NCI-H226 (cell line): Measurements from ENCODE around the gene KHSRP.
"Not testable (repeated sequence)": the region's sequence is repeated elsewhere in the genome, so short reads cannot be mapped to it uniquely, and the experiment has no call there.

ENCODE experiments used
- DNase-seq: peaks from one replicate; pipeline ENCODE4 v3.0.0-alpha.2; 2015

Gene KHSRP

DNA sequence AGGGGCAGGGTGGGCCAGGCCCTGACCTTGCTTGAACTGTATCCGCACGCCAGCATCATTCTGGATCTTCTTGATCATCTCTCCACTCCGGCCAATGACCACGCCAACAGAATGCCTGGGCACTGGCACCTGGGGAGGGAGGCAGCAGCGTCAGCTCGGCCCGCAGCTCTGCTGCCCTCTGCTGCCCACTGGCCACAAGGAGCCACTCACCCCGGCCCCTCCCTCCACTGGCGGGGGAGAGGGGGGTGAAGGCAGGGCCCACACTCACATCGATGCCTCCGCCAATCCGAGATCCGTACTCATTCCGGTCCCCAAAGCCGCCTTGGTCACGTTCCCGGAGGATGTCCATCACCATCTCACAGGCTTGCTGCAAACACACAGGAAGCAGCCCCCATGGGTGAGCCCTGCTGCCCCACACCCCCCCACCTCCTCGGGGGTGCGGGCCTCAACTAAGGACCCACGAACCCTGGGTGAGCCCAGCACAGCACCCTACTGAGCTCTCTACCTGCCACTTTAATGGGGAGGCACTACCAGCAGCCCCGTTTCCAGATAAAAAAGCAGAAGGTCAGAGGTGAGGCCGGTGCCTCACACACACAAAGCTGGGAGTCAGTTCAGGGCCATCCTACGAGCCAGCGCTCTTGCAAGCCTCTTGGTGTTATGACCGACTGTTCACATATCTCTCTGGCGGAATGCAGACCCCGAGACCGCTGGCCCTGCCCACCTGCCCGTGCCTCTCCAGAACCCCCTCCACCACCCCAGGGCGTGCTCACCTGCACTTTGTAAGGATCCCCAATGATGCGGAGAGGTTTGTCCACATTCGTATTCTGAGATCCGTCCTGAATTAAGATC, 6.7 kb downstream of the KHSRP start:
- DNase-seq, result peak; percentile 32

- DNase-seq, result no peak
These were observed 7.8 kb downstream of the KHSRP start for GRCh38 chr19:6416658-6417405.

DNA sequence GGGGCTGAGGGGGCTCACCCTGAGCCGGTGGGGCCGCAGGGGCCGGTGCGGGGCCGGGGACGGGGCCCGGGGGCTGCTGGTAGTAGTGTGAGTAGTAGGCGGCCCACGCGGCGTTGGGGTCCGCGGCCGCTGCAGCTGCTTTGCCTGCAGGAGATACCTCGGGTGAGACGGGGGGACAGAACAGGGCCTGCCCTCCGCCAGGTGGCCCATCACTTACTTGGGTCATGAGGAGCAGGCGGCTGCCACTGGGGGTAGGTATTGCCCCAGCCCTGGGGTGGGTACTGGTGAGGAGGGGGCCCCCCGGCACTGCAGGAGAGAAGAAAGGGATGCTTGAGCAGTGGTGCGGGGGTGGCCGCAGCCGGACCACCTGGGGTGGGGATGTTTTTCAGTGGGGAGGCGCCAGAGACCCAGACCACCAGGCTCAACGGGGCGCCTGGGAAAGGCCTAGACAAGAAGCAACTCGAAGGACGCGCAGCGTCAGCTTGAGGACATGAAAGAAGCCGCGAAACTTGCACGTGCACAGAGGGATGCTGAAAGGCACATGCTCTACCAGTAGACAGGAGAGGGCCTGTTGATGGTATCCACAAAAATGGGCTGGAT, 8.9 kb downstream of the KHSRP start:
- DNase-seq, result no peak

GRCh38 chr19:6414793-6415590, 9.6 kb downstream of the KHSRP start:
- no peak for DNase-seq

DNA sequence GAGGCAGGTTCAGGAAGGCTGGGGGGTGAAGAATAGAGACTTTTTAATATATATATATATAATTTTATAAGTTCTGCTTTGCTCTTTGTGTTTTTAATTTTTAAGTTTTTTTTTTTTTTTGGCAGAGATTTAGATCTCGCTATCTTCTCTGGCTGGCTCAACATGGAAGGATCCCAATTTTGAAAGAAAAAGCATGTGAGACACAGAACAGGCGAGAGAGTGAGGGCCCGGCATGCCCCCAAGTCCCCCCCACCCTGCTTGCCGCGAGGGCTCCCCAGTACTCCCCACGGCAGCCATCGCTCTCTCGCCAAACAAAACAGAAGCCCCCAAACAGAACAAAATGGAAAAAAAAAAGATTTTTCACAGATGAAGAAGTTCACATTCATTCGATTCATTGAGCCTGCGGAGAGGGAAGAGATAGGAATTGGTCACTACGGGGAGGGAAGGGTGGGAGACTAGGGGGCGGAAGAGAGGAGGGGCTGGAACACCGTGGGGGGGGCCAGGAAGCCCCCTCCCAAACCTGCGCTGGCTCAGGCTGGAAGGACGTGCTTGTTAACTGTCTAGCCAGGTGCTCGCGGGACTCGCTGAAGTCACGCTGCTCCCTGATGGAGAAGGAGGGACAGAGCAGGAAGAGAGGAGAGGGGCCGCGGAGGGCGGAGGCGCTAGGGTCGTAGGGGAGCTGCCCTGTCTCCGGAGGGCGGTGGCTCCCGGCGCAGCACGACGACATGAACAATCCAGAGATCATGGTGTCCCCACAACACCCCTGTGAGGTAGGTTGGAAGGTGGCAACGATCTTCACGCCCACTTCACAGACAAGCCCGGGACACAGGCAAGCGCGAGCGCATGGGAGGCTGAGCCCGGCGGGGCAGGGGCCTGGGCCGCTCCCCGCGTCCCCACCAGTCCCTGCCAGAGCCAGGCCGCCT, 10.6 kb downstream of the KHSRP start:
- DNase-seq, result no peak

GRCh38 chr19:6413291-6413690, 11.3 kb downstream of the KHSRP start:
- no peak for DNase-seq

DNA sequence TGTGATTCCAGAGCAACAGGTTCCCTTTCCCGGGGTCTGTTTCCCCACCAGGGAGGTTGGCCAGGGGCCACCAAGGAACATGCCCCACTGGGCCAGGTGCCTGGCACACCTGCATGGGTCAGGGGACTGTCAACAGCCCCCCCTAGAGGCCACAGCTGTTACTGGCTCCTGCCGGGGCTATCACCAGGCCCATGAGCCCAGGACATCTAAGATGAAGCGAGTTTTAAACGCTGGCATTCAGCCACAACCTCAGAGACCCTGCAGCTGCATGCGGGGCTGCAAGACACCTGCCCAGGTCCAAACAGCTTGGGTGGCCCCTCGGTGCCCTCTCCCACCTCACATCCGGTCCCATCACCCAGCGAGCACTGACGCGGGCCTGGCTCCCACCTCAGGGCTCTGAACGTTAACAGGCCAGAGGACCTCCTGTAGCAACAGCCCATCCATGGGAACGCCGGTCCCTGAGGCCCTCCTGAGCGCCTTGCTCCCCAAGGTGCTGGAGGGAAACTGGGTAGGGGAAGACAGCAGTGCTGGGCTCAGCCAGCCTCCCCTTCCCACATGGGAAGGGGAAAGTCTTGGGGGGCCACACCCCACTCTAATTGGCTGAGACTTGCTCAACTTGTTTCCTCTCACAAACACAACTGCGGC, 12.0 kb downstream of the KHSRP start:
- no peak for DNase-seq

GRCh38 chr19:6412061-6412446, 12.6 kb downstream of the KHSRP start:
- DNase-seq, result no peak

- DNase-seq, result no peak
These were observed 15.3 kb downstream of the KHSRP start for GRCh38 chr19:6409346-6409745.

DNA sequence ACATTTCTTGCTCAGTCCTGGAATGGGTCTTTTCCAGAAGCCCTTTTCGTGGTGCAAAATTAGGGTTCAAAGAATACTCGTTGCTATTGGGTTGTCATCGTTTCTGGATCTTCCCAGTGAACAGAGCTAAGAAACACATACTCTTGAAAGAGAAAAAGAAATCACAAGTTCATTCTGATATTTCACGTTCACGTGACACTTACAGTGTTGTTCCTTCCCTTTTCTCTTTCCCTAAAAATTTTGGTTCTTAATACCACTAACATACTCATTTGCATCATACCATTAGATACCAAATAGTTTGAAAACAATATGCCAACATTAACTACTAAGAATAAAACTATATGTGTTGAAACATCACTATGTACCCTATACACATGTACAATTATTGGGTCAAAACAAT, 18.2 kb downstream of the KHSRP start:
- DNase-seq, result no peak

GRCh38 chr19:6402837-6403608, 21.6 kb downstream of the KHSRP start:
- no peak for DNase-seq

DNA sequence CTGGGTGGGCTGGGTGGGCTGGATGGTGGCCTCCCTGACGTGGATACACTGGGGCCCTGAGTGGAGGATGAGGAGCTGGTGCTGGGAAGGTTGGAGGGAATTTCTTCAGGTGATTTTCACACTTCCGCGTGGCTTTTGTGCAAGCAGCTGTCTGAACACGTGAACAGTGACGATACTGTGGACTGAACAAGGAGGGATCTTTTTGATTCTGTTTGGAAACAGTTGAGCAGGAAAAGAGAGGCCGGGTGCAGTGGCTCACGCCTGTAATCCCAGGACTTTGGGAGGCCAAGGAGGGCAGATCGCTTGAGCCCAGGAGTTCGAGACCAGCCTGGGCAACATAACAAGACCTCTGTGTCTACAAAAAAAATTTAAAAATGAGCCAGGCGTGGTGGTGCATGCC, 22.6 kb downstream of the KHSRP start:
- no peak for DNase-seq

GRCh38 chr19:6400062-6400944, 24.3 kb downstream of the KHSRP start:
- not testable (repeated sequence) for DNase-seq

GRCh38 chr19:6396305-6396704, 28.3 kb downstream of the KHSRP start:
- no peak for DNase-seq

GRCh38 chr19:6394831-6395230, 29.8 kb downstream of the KHSRP start:
- DNase-seq, result no peak

DNA sequence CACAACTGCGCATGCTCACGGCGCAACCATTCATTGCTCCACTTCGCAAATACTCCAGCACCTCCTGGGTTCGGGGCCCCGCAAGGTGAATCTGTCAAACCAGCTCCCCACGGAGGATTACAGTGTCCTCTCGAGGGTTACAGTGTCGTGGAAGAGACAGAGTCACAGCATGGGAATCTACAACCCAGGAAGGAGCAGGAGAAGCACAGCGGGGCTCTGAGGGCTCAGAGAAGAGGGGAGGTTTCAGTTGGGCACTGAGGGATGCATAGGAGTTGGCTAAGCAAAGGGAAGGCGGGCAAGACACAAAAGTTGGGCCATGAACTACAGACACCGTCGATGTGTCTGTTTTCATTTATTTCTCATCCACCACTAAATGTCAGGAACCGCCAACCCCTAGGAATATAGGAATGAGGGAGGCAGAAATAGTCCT, 30.6 kb downstream of the KHSRP start:
- DNase-seq, result no peak

DNA sequence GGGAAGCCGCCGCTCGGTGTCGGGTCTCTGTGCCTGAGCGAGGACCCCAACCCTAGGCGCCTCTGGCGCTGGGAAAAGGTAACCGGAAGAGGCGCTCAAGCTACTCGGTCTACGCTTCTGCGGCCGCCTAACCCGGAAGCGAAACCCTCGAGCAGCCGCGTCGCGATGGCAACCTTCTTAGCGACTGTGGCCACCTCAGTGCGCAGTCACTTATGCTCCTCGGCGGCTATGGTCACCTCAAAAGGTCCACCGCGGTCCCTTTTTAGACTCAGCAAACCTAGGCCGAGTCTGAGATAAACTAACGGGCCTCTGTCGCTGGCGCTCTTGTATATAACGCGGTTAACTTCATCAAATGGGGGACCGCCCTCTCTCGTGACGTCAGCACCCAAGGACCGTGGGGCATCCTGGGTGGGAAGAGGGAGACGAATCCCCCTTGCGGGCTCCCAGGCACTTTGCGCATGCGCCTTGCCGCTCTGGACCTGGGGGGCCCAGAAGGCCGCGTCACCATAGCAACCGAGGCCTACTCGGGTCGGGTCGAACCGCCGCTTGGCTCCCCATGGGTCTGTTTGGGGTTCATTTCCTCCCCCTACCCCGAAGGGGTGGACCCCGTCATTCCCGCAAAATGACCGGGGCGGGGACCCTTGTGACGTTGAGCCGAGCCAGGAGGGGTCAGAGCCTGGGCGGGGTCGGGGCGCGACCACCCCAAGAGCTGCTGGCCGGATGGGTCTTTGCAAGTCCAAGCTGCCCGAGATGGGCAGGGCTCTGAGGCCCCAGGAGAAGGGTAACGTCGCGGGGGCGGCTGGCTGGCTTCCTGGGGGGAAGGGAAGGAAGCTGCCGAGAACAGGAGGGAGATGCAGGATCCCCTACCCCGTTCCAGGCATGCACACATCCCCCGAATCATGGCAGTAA, 31.3 kb downstream of the KHSRP start, which contains the start of gene GTF2F1:
Gene GTF2F1 (minus strand): TSS at position 91 of the 909 bp plus-strand sequence. CDS start 169 bp downstream, outside the sequence.
- DNase-seq, result peak; percentile 90
